A673 (cell line): ENCODE results near the gene PRKG1.

Source experiments
- EZH2 ChIP-seq: fragments of 200-600 bp; sonication (generic); IDR thresholded peaks from 2 replicates; pipeline ENCODE4 v1.6.1; 2017; ENCODE audit warnings: borderline replicate concordance, low read depth, mild to moderate bottlenecking, mixed read lengths, antibody characterized with exemption, low read length; ENCODE audit not compliant: poor library complexity, severe bottlenecking
- TF ChIP-seq, protein P1 (sequence below): fragments of 300-800, 200-600 bp; sonication (generic); conservative IDR thresholded peaks from 2 replicates; pipeline ENCODE4 v1.5.1; 2017; ENCODE audit warnings: low read depth, mild to moderate bottlenecking, antibody characterized with exemption, low read length, moderate library complexity, mixed read lengths

DNA sequence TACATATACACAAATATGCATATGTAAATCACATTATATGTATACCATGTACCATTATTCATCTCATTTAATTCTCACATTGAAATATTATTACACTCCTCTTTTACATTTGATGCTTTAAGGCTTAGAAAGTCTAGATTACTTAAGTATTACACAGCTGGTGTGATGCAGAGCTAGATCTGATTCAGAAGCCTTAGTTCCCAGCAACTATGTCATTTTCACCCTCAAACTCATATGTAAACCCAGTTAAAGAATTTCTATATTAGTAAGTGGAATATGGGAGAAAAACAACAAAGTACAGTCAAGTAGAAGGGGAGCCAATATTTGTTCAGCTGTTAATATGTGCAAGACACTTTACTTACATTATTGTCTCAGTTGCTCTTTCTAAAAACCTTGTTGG is 699.4 kb downstream of the PRKG1 start:
- TF ChIP-seq, protein P1, sequence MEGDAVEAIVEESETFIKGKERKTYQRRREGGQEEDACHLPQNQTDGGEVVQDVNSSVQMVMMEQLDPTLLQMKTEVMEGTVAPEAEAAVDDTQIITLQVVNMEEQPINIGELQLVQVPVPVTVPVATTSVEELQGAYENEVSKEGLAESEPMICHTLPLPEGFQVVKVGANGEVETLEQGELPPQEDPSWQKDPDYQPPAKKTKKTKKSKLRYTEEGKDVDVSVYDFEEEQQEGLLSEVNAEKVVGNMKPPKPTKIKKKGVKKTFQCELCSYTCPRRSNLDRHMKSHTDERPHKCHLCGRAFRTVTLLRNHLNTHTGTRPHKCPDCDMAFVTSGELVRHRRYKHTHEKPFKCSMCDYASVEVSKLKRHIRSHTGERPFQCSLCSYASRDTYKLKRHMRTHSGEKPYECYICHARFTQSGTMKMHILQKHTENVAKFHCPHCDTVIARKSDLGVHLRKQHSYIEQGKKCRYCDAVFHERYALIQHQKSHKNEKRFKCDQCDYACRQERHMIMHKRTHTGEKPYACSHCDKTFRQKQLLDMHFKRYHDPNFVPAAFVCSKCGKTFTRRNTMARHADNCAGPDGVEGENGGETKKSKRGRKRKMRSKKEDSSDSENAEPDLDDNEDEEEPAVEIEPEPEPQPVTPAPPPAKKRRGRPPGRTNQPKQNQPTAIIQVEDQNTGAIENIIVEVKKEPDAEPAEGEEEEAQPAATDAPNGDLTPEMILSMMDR, result no peak
- no peak for TF ChIP-seq EZH2
